A673 (cell line): ENCODE data around the gene ADAD2.

Source experiments
- CTCF ChIP-seq: fragments of 300-800, 200-600 bp; sonication (generic); conservative IDR thresholded peaks from 2 replicates; pipeline ENCODE4 v1.5.1; 2017; ENCODE audit warnings: low read depth, mild to moderate bottlenecking, antibody characterized with exemption, low read length, moderate library complexity, mixed read lengths
- EZH2 ChIP-seq: fragments of 200-600 bp; sonication (generic); IDR thresholded peaks from 2 replicates; pipeline ENCODE4 v1.6.1; 2017; ENCODE audit warnings: borderline replicate concordance, low read depth, mild to moderate bottlenecking, mixed read lengths, antibody characterized with exemption, low read length; ENCODE audit not compliant: poor library complexity, severe bottlenecking

DNA sequence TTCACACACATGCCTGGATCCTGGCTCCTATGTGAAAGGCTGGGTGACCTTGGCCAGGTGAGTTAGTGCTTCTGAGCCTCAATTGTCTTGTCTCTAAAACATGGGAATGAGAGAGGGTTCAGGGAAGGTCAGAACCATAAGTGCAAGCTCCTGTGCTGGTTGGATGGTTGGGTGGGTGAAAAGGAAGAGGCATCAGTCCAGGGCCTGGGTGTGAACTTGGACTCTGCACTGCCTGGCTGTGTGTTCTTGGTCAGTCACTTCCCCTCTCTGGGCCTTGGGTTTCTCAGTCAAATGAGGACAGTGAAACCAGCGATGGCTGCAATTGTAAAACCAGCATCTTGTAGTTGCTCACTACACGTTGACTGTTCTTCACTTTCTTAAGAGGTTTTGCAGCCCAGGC, 49.5 kb downstream of the ADAD2 start:
- TF ChIP-seq CTCF (no peak), EZH2 (no peak)
